ENCODE data around the gene TUBA1C.

The TUBA1C gene

GRCh38 chr12:49298160-49298559 lies 33.3 kb downstream of the TUBA1C start:
- no peak for TF ChIP-seq SIN3A (IDR thresholded peaks at IDR 0.05; ENCODE audit: borderline replicate concordance, insufficient read depth, low read length)
- TF ChIP-seq REST (IDR thresholded peaks at IDR 0.05; ENCODE audit: insufficient read depth in 1 of 2, low read depth in 2 of 2, low read length in 2 of 2): no peak
- TF ChIP-seq FOXP2 (optimal IDR thresholded peaks at IDR 0.05; ENCODE audit: borderline replicate concordance, extremely low read depth, extremely low read length, insufficient read depth): no peak
- no peak for TF ChIP-seq TAF1 (IDR thresholded peaks at IDR 0.05; ENCODE audit: borderline replicate concordance, insufficient read depth, low read length)
- no peak for TF ChIP-seq POLR2AphosphoS5 (IDR thresholded peaks at IDR 0.05; ENCODE audit: low read depth, low read length)

GRCh38 chr12:49301760-49302159 lies 36.9 kb downstream of the TUBA1C start:
- no peak for TF ChIP-seq REST (IDR thresholded peaks at IDR 0.05; ENCODE audit: insufficient read depth in 1 of 2, low read depth in 2 of 2, low read length in 2 of 2)
- no peak for TF ChIP-seq POLR2AphosphoS5 (IDR thresholded peaks at IDR 0.05; ENCODE audit: low read depth, low read length)
- no peak for TF ChIP-seq TAF1 (IDR thresholded peaks at IDR 0.05; ENCODE audit: borderline replicate concordance, insufficient read depth, low read length)
- TF ChIP-seq FOXP2 (optimal IDR thresholded peaks at IDR 0.05; ENCODE audit: borderline replicate concordance, extremely low read depth, extremely low read length, insufficient read depth): no peak
- no peak for TF ChIP-seq SIN3A (IDR thresholded peaks at IDR 0.05; ENCODE audit: borderline replicate concordance, insufficient read depth, low read length)

DNA sequence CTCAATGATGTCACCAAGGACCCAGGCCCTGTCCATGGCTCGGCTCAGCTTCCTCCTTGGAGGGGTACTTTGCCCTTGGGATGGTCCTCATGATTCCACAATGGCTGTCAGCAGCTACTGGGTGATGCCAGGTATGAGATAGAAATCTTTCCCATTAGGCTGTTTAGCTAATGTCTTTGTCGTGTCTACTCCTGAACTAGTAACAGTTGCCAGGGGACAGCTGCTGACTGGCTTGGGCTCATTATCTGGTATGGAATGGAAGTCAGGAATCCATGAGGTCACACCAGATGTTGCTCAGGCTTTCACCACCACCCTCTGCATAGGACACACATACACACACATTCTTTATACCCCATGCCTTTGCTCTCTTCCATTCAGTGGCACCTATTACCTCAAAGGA lies 39.3 kb downstream of the TUBA1C start:
- TF ChIP-seq REST (IDR thresholded peaks at IDR 0.05; ENCODE audit: insufficient read depth in 1 of 2, low read depth in 2 of 2, low read length in 2 of 2) (no peak), POLR2AphosphoS5 (IDR thresholded peaks at IDR 0.05; ENCODE audit: low read depth, low read length) (no peak), SIN3A (IDR thresholded peaks at IDR 0.05; ENCODE audit: borderline replicate concordance, insufficient read depth, low read length) (no peak), TAF1 (IDR thresholded peaks at IDR 0.05; ENCODE audit: borderline replicate concordance, insufficient read depth, low read length) (no peak), FOXP2 (optimal IDR thresholded peaks at IDR 0.05; ENCODE audit: borderline replicate concordance, extremely low read depth, extremely low read length, insufficient read depth) (no peak)

GRCh38 chr12:49305762-49306510 lies 41.1 kb downstream of the TUBA1C start:
- TF ChIP-seq SIN3A (IDR thresholded peaks at IDR 0.05; ENCODE audit: borderline replicate concordance, insufficient read depth, low read length) (no peak), POLR2AphosphoS5 (IDR thresholded peaks at IDR 0.05; ENCODE audit: low read depth, low read length) (no peak), TAF1 (IDR thresholded peaks at IDR 0.05; ENCODE audit: borderline replicate concordance, insufficient read depth, low read length) (no peak)

GRCh38 chr12:49309386-49309785 lies 44.5 kb downstream of the TUBA1C start:
- TF ChIP-seq TAF1 (IDR thresholded peaks at IDR 0.05; ENCODE audit: borderline replicate concordance, insufficient read depth, low read length) (no peak), SIN3A (IDR thresholded peaks at IDR 0.05; ENCODE audit: borderline replicate concordance, insufficient read depth, low read length) (no peak), FOXP2 (optimal IDR thresholded peaks at IDR 0.05; ENCODE audit: borderline replicate concordance, extremely low read depth, extremely low read length, insufficient read depth) (no peak), REST (IDR thresholded peaks at IDR 0.05; ENCODE audit: insufficient read depth in 1 of 2, low read depth in 2 of 2, low read length in 2 of 2) (no peak), POLR2AphosphoS5 (IDR thresholded peaks at IDR 0.05; ENCODE audit: low read depth, low read length) (no peak)
